GM19351 (cell line): ENCODE results near the gene DR1.
"Not testable (repeated sequence)": the region's sequence is repeated elsewhere in the genome, so short reads cannot be mapped to it uniquely, and the experiment has no call there.

Experiments used
- ATAC-seq: cut with Tn5 transposase; IDR thresholded peaks from one replicate; pipeline ENCODE4 v1.9.1; 2021; ENCODE audit warnings: mild to moderate bottlenecking, moderate library complexity; ENCODE audit not compliant: unreplicated experiment

DR1 gene

GRCh38 chr1:93374334-93375106 lies 28.8 kb downstream of the DR1 start:
- no peak for ATAC-seq

GRCh38 chr1:93384656-93385055 lies 38.9 kb downstream of the DR1 start:
- no peak for ATAC-seq

- ATAC-seq: not testable (repeated sequence)
Observed at GRCh38 chr1:93386268-93386667, 40.6 kb downstream of the DR1 start.

GRCh38 chr1:93394514-93394913 lies 48.8 kb downstream of the DR1 start:
- no peak for ATAC-seq

GRCh38 chr1:93395195-93395594 lies 49.5 kb downstream of the DR1 start:
- ATAC-seq: no peak

GRCh38 chr1:93399781-93400180 lies 54.1 kb downstream of the DR1 start:
- ATAC-seq: no peak

GRCh38 chr1:93408203-93408602 lies 62.5 kb downstream of the DR1 start:
- ATAC-seq: no peak

GRCh38 chr1:93411000-93411399 lies 65.3 kb downstream of the DR1 start:
- no peak for ATAC-seq

- ATAC-seq: no peak
Observed at GRCh38 chr1:93414749-93415148, 69.0 kb downstream of the DR1 start.

GRCh38 chr1:93415296-93415695 lies 69.6 kb downstream of the DR1 start:
- ATAC-seq: no peak

GRCh38 chr1:93416183-93416582 lies 70.5 kb downstream of the DR1 start:
- ATAC-seq: no peak
